IgD-negative memory B cell (primary cell): Measurements from ENCODE around the gene NAE1. TPM values are rescaled to one million over a fixed set of nuclear protein-coding genes. Genes with fewer than 3 reads are reported as not detected.

Experiments
- H3K27ac Mint-ChIP-seq, 3 donors: one replicate each; pipeline ENCODE4 v1.8.0; 2020 to 2022; ENCODE audit warnings: mild to moderate bottlenecking in 3 of 3, mixed read lengths in 3 of 3, moderate library complexity in 1 of 3
- H3K27me3 Mint-ChIP-seq: one replicate; pipeline ENCODE4 v1.8.0; 2021; ENCODE audit warnings: mixed read lengths
- H3K36me3 Mint-ChIP-seq: one replicate; pipeline ENCODE4 v1.8.0; 2020; ENCODE audit warnings: mild to moderate bottlenecking, mixed read lengths
- H3K4me1 Mint-ChIP-seq, 3 donors: one replicate each; pipeline ENCODE4 v1.8.0; 2020 to 2022; ENCODE audit warnings: mixed read lengths in 3 of 3, mild to moderate bottlenecking in 1 of 3
- H3K4me3 Mint-ChIP-seq, 4 donors: one replicate each; pipeline ENCODE4 v1.8.0; 2020 to 2022; ENCODE audit warnings: mild to moderate bottlenecking in 4 of 4, mixed read lengths in 4 of 4, moderate library complexity in 3 of 4
- H3K9me3 Mint-ChIP-seq, 3 donors: one replicate each; pipeline ENCODE4 v1.8.0; 2020 to 2021; ENCODE audit warnings: mixed read lengths in 3 of 3, mild to moderate bottlenecking in 1 of 3
- polyA plus RNA-seq: library from polyadenylated mRNA; unstranded; fragments of 300-500 nt; fragmentation: Illumina TruSeq; gene quantifications from one replicate; pipeline ENCODE4 v1.2.3, GENCODE V29; 2021

Gene NAE1
- polyA plus RNA-seq, 1 donor from 2014 or later = 55.5 TPM

- Mint-ChIP-seq H3K4me1 (peaks cover 0 to 4% (median 0%) of the 10 kb centered on the region in 3 donors), H3K36me3 (peaks cover 1% of the 10 kb centered on the region), H3K27ac (no peak overlapping the region), H3K27me3 (no peaks in the 10 kb centered on the region), H3K4me3 (no peak overlapping the region), H3K9me3 (no peaks in the 10 kb centered on the region)
These were observed 26.7 kb upstream of the NAE1 start for GRCh38 chr16:66857437-66857836.

GRCh38 chr16:66856801-66857200, 26.0 kb upstream of the NAE1 start:
- H3K36me3 Mint-ChIP-seq = peaks cover 1% of the 10 kb centered on the region
- no peak overlapping the region for H3K27ac Mint-ChIP-seq

GRCh38 chr16:66856184-66856730, 25.5 kb upstream of the NAE1 start:
- H3K9me3 Mint-ChIP-seq = no peaks in the 10 kb centered on the region
- H3K4me1 Mint-ChIP-seq = peaks cover 0 to 4% (median 0%) of the 10 kb centered on the region in 3 donors
- peaks cover 1% of the 10 kb centered on the region for H3K27me3 Mint-ChIP-seq
- no peak overlapping the region for H3K27ac Mint-ChIP-seq
- H3K36me3 Mint-ChIP-seq = peaks cover 1% of the 10 kb centered on the region
- no peak overlapping the region for H3K4me3 Mint-ChIP-seq

More at GRCh38 chr16:66856801-66857200, 26.0 kb upstream of the NAE1 start:
- Mint-ChIP-seq H3K4me3 (no peak overlapping the region), H3K4me1 (peaks cover 0 to 4% (median 0%) of the 10 kb centered on the region in 3 donors), H3K9me3 (no peaks in the 10 kb centered on the region), H3K27me3 (no peaks in the 10 kb centered on the region)

GRCh38 chr16:66853261-66854139, 22.7 kb upstream of the NAE1 start:
- H3K27ac Mint-ChIP-seq = peak overlapping the region in 1 of 3 donors; percentile 11
- peaks cover 0 to 4% (median 0%) of the 10 kb centered on the region in 3 donors for H3K4me1 Mint-ChIP-seq
- H3K36me3 Mint-ChIP-seq = peaks cover 1% of the 10 kb centered on the region
- H3K4me3 Mint-ChIP-seq = no peak overlapping the region
- H3K27me3 Mint-ChIP-seq = peaks cover 1% of the 10 kb centered on the region
- no peaks in the 10 kb centered on the region for H3K9me3 Mint-ChIP-seq

- Mint-ChIP-seq H3K27me3 (peaks cover 8% of the 10 kb centered on the region), H3K9me3 (no peaks in the 10 kb centered on the region), H3K36me3 (peaks cover 1% of the 10 kb centered on the region), H3K27ac (no peak overlapping the region), H3K4me1 (no peaks in the 10 kb centered on the region), H3K4me3 (no peak overlapping the region)
These were observed 20.6 kb upstream of the NAE1 start for GRCh38 chr16:66851166-66851964.

- Mint-ChIP-seq H3K9me3 (no peaks in the 10 kb centered on the region), H3K27me3 (peaks cover 16% of the 10 kb centered on the region), H3K4me3 (no peak overlapping the region), H3K36me3 (peaks cover 1% of the 10 kb centered on the region), H3K4me1 (peaks cover 0 to 3% (median 2%) of the 10 kb centered on the region in 3 donors), H3K27ac (no peak overlapping the region)
These were observed 19.5 kb upstream of the NAE1 start for GRCh38 chr16:66850115-66850815.

GRCh38 chr16:66849549-66849948, 18.8 kb upstream of the NAE1 start:
- Mint-ChIP-seq H3K36me3 (peaks cover 1% of the 10 kb centered on the region), H3K27ac (peak overlapping the region in 1 of 3 donors; percentile 35), H3K9me3 (no peaks in the 10 kb centered on the region), H3K4me1 (peaks cover 0 to 3% (median 2%) of the 10 kb centered on the region in 3 donors), H3K4me3 (no peak overlapping the region), H3K27me3 (peaks cover 21% of the 10 kb centered on the region)

- Mint-ChIP-seq H3K9me3 (no peaks in the 10 kb centered on the region), H3K36me3 (peaks cover under 1% of the 10 kb centered on the region), H3K27ac (peak overlapping the region in 1 of 3 donors; percentile 35)
These were observed 18.2 kb upstream of the NAE1 start for GRCh38 chr16:66849021-66849420.

GRCh38 chr16:66848172-66848571, 17.4 kb upstream of the NAE1 start:
- Mint-ChIP-seq H3K4me3 (no peak overlapping the region), H3K4me1 (peaks cover 0 to 5% (median 5%) of the 10 kb centered on the region in 3 donors), H3K36me3 (no peaks in the 10 kb centered on the region), H3K27ac (no peak overlapping the region), H3K9me3 (no peaks in the 10 kb centered on the region), H3K27me3 (peaks cover 29% of the 10 kb centered on the region)

More at GRCh38 chr16:66849021-66849420, 18.2 kb upstream of the NAE1 start:
- Mint-ChIP-seq H3K4me3 (no peak overlapping the region), H3K4me1 (peaks cover 0 to 3% (median 2%) of the 10 kb centered on the region in 3 donors), H3K27me3 (peaks cover 21% of the 10 kb centered on the region)

GRCh38 chr16:66847533-66848067, 16.8 kb upstream of the NAE1 start:
- peaks cover 0 to 5% (median 5%) of the 10 kb centered on the region in 3 donors for H3K4me1 Mint-ChIP-seq
- no peak overlapping the region for H3K27ac Mint-ChIP-seq
- no peaks in the 10 kb centered on the region for H3K36me3 Mint-ChIP-seq
- H3K4me3 Mint-ChIP-seq = no peak overlapping the region
- H3K9me3 Mint-ChIP-seq = no peaks in the 10 kb centered on the region
- peaks cover 34% of the 10 kb centered on the region for H3K27me3 Mint-ChIP-seq

- Mint-ChIP-seq H3K27me3 (peaks cover 34% of the 10 kb centered on the region), H3K4me3 (no peak overlapping the region), H3K4me1 (peaks cover 0 to 5% (median 5%) of the 10 kb centered on the region in 3 donors), H3K9me3 (no peaks in the 10 kb centered on the region), H3K27ac (no peak overlapping the region), H3K36me3 (no peaks in the 10 kb centered on the region)
These were observed 16.1 kb upstream of the NAE1 start for GRCh38 chr16:66846831-66847230.

GRCh38 chr16:66846266-66846665, 15.5 kb upstream of the NAE1 start:
- Mint-ChIP-seq H3K4me3 (peak overlapping the region in 2 of 4 donors; percentile 1 to 5), H3K27ac (no peak overlapping the region), H3K9me3 (no peaks in the 10 kb centered on the region), H3K36me3 (no peaks in the 10 kb centered on the region), H3K27me3 (peaks cover 33% of the 10 kb centered on the region), H3K4me1 (peaks cover 0 to 5% (median 5%) of the 10 kb centered on the region in 3 donors)

GRCh38 chr16:66845791-66846221, 15.0 kb upstream of the NAE1 start:
- H3K9me3 Mint-ChIP-seq = no peaks in the 10 kb centered on the region
- no peak overlapping the region for H3K27ac Mint-ChIP-seq
- peaks cover 0 to 5% (median 5%) of the 10 kb centered on the region in 3 donors for H3K4me1 Mint-ChIP-seq
- no peaks in the 10 kb centered on the region for H3K36me3 Mint-ChIP-seq
- peaks cover 33% of the 10 kb centered on the region for H3K27me3 Mint-ChIP-seq
- H3K4me3 Mint-ChIP-seq = peak overlapping the region in 1 of 4 donors; percentile 5

- H3K4me1 Mint-ChIP-seq = peaks cover 0 to 5% (median 5%) of the 10 kb centered on the region in 3 donors
- peaks cover 33% of the 10 kb centered on the region for H3K27me3 Mint-ChIP-seq
- H3K36me3 Mint-ChIP-seq = no peaks in the 10 kb centered on the region
- no peaks in the 10 kb centered on the region for H3K9me3 Mint-ChIP-seq
- peak overlapping the region in 3 of 4 donors; percentile 17 to 55 (median 46) for H3K4me3 Mint-ChIP-seq
- no peak overlapping the region for H3K27ac Mint-ChIP-seq
These were observed 14.3 kb upstream of the NAE1 start for GRCh38 chr16:66845080-66845410.
